SKM-1 treated with dmso at 0.1 percent for 144 hours (cell line): ENCODE results near the gene MUTYH.
A peak's percentile ranks its signal among the peaks of the same experiment; 100 is the strongest.
"Not testable (repeated sequence)": the region's sequence is repeated elsewhere in the genome, so short reads cannot be mapped to it uniquely, and the experiment has no call there.

Experiments used
- DNase-seq: peaks from one replicate; lab custom pipeline; 2025; ENCODE audit not compliant: unreplicated experiment; lab: John Stamatoyannopoulos, UW

Gene MUTYH

DNA sequence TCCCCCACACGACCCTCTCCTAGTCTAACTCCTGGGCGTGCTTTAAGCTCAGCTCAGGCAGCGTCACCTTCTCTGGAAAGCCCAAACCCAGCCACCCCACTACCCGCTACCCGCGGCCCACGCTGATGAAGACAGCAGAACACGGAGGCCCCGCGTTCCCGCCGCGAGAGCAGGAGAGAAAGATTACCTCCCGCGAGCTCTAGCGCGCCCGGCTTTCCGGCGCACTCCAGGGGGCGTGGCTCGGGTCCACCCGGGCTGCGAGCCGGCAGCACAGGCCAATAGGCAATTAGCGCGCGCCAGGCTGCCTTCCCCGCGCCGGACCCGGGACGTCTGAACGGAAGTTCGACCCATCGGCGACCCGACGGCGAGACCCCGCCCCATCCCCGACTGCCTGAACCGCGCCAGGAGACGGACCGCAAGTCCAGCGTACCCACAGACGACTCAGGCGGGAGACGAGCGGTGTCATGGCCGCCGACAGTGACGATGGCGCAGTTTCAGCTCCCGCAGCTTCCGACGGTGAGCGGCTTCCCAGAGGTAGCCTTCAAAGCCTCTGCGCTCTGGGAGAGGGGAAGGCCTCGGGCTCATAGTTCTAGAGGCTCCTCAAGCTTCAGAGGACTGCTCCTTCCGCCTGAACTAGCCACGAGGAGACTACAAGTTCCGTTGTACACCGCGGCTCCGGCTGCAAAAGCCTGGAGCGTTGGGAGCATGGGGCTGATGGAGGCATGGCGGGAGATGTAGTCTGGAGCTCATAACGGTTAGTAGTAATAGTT, at the start of gene MUTYH, which contains the start of gene TOE1:
TSS of gene MUTYH (minus strand) at position 652 of the 770 bp plus-strand sequence. CDS start 5,935 bp downstream, outside the sequence.
TSS of gene TOE1 (plus strand) at position 382 of the 770 bp plus-strand sequence. CDS start at position 465, 83 bp downstream.
- DNase-seq, result peak; percentile 95

DNA sequence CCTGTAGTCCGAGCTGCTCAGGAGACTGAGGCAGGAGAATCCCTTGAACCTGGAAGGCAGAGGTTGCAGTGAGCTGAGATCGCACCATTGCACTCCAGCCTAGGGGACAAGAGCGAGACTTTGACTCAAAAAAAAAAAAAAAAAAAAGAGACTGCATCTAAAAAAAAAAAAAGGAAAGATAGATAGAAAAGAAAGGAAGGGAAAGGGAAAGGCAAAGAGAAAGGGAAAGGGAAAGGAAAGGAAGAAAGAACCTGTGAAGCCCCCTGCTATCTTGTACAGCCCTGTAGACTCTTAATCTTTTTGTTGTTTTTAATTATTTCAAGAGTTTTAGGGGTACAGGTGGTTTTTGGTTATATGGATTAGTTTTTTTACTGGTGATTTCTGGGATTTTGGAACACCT, 46.0 kb upstream of the MUTYH start:
- DNase-seq, result no peak

DNA sequence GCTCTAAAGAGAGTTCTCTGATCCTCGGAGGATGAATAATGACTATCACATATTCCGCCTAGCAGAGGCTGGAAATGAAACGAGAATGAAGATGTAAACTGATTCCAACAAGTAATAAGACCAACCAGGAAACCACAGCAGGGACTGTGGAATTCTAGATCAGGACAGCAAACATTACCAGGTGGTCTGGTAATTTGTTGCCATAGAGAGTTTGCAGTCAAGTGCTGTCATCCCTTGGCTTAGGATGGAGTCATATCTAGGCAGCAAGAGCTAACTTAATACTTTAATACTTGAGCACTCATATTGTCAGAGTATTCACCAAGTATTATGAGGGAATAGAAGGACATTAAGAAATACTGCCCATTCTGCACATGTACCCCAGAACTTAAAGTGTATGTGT, 45.1 kb upstream of the MUTYH start:
- DNase-seq, result no peak

DNA sequence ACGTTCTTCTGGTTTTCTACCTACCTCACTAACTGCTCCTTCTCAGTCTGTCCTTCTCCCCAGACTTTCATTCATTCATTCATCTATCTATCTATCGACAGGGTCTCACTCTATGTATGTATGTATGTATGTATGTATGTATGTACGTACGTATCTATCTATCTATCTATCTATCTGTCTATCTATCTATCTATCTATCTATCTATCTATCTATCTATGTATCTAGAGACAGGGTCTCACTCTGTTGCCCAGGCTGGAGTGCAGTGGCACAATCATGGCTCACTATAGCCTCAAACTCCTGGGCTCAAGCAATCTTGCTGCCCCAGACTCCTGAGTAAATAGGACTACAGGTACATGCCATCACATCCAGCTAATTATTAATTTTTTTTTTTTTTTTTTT, 44.0 kb upstream of the MUTYH start:
- DNase-seq, result not testable (repeated sequence)

DNA sequence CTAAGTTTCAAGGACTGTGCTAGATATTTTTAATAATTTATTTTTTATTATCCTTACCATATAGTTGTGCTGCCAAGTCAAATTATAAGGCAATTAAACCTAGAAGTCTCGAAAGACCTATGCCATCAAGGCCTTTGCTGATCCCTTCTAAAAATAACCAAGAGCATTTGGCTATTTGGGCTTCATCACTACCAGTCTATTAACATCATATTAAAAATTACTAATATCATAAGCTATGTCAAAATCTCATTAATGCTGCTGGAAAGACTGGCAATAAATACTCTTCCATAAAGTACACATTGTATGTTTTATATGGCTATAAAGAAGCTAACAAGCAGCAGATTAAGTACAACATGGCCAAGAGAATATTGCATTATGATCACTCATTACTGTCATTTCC, 43.0 kb upstream of the MUTYH start:
- DNase-seq, result no peak

DNA sequence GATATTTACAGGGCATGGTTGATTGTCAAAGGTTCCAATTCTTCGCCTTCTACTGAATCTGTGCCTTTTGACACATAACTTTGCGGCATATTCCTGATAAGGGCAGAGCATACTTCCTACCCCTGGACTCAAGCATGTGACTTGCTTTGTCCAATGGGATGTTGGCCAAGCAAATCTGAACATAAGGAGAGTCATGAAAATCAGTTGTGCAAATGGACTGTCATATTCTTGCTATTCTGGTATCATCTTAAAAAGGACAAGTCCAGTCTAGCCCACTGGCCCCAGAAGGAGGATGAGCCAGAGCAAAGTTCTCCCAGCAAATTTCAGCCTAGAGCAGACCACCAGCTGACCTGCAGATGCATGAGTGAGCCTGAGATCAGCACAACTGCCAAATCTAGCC, 41.0 kb upstream of the MUTYH start:
- no peak for DNase-seq

DNA sequence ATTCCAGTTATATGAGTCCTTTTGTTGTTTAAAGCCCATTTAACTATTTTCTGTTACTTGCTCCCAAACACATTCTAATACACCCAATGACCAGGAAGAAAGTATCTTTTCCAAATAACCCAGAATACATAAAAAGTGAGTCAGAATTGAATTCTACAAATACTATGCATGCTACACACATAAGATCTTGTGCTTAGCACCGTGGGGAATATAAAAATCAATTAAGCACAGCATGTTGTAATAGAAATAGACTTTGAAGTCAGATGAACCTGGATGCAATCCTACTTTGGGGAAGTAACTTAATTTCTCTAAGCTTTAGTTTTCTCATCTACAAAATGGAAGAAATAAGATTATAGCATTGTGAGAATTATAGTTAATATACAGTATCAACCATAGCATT, 40.5 kb upstream of the MUTYH start:
- DNase-seq, result no peak

DNA sequence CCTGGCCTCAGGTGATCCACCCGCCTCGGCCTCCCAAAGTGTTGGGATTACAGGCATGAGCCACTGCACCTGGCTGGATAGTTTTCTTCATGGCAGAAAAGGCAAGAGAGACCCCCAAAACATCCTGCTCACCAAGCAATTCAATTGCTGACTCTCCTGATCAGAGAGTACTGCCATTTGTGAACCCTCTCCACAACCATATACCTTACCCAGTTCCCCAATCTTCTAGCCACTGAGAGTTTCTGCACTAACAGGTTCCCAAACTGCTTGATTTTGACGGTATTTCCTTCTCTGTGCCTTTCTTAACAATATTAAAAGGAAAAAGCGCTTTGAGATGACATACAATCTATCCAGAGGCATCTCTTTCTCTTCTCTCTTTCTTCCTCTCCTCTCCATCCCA, 39.9 kb upstream of the MUTYH start:
- no peak for DNase-seq

DNA sequence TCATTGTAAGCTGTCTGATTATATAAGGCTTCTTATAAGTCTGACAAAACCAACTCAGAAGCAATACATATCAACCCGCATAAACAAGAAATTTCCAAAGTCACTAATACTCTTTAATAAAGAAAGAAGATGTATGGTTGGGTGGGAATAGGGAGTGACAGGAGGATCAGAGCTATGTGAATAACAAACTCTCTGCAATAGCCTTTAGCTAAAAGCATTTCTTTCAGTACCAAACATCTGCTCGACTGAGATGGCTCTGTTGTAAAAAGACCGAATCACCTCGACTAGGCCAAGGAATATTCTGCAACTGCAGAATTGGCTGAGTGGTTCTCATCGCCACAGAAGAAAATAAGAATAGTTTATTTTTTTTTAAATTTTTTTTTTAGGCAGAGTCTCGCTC, 39.3 kb upstream of the MUTYH start:
- DNase-seq, result no peak

DNA sequence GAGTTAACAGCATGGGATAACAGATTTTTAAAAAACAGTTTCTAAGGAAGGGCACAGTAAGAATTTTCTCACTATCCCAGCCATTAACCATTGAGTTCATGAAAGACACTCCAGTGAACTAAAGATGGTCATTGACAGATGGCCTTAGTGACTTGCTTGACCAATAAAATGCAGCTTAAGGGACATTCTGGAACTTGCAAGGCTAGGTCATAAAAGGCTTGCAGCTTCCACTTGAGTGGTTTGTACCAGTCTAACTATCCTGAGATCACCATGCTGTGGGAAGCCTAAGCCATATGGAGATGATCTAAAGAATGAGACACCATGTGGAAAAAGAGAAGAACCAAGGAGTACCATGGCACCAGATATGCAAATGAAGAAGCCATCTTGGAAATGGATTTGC, 37.9 kb upstream of the MUTYH start:
- DNase-seq, result no peak

DNA sequence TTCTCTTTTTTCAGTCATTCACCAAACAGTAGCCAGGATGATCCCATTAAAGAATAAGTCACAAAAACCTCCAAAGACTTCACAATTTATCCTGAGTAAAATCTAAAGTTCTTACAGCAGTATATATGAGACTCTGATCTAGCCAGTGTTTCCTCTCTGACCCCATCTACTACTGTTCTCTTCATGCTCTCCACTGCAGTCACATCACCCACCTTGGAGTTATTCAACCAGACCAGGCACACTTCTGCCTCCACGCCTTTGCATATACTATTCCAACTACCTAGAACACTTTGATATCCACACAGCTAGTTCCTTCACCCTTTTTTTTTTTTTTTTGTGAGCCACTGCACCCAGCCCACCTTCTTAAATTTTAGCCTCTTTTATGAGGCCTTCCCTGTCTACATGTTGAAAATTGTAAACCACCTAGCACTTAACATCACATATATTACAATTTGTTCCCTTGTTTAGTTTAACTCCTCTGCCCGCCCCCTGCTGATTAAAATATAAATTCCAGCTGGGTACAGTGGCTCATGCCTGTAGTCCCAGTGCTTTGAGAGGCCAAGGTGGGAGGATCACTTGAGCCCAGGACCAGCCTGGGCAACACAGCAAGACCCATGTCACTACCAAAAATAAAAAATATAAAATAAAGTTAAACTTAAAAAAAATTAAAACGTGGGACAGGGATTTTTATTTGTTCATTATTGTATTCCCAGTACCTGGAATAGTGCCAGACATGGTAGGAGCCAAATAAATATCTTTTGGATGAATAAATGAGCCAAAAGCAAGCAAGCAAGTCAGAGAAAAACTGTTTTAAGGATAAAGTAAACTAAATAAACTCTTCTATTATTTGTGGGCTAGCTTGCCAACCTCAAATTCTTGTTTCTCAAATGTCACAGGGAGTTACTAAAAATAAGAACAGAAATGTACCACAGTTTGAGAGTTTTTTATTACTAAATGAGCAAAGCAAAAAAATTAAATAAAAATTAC, 35.2 kb upstream of the MUTYH start:
- DNase-seq, result no peak

DNA sequence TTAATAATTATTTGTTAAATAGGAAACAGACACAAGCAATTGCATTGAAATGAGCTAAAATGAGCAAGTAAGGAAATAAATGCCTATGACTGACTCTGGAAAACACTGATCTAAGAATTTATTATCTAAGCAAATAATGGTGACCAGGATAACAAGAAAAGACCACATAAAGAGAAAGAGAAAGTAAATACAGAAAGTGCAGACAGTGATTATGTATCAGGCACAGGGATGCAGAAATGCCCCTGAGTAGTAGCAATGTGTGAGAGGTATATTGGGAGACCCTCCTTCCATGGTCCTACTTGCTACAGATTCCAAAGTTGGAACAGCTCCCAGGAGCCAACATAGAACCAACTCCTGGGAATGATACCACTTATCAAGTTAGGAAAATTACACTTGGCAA, 33.3 kb upstream of the MUTYH start:
- no peak for DNase-seq

DNA sequence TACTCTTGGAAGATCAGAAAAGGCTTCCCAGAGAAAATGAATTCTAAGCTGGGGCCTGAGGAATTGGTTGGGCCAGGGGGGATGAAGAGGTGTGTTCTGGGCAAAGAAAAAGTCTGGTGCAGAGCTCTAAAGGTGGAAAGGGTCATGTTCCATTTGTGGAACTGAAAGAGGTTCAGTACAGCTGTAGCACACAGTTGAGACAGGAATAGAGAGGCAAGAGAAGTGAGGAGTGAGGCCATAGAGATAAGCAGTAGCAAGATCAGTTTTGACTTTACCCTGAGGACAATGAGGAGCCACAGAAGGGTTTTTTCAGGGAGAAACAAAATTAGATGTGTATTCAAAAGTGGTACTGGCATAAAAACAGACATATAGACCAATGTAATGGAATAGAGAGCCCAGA, 30.3 kb upstream of the MUTYH start:
- DNase-seq, result no peak

DNA sequence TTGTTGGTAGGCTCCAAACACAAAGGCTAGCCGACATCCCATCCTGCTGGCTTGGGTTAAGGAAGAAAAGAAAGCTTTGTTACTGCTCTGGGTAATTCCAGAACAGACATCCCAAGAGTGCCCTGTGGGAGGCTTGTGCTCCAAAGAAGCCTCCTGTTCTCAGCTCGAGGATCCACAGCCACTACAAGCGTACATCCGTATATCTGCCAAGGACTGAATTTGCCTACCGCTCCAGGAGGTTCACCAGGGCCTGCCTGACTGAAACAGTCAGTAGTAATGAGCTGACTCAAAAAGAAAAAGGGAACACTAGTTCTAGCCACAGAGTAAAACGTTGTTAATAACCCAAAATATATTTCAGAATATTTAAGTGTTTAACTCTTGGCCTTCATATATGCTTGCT, 24.8 kb upstream of the MUTYH start:
- DNase-seq, result no peak

DNA sequence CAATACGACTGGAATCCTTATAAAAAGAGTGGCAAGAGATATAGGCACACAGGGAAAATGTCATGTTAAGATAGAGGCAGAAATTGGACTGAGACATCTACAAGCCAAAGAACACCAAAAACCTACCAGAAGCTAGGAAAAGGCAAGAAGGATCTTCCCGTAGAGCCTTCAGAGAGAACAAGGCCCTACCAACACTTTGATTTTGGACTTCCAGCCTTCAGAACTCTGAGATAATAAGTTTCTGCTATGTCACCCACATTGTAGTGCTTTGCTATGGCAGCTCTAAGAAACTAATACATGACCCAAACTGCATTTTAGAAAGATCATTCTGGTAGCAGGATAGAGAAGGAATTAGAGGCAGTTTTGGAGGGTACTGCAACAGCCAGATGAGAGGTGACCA, 24.1 kb upstream of the MUTYH start:
- no peak for DNase-seq

DNA sequence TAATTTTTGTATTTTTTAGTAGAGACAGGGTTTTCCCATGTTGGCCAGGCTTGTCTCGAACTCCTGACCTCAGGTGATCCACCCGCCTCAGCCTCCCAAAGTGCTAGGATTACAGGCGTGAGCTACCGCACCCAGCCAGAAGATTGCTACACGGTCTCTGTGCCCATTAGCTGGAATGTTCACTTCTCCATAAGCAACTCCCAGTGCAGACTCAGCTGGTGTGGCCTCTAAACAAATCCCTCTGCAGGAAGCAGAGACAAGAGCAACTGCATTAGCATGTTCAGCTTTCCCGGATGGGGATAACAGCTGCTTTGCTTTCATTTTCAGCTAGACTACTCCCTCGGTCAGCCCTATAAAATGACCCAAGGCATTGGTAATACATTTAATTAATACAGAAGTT, 20.7 kb upstream of the MUTYH start:
- DNase-seq, result not testable (repeated sequence)

DNA sequence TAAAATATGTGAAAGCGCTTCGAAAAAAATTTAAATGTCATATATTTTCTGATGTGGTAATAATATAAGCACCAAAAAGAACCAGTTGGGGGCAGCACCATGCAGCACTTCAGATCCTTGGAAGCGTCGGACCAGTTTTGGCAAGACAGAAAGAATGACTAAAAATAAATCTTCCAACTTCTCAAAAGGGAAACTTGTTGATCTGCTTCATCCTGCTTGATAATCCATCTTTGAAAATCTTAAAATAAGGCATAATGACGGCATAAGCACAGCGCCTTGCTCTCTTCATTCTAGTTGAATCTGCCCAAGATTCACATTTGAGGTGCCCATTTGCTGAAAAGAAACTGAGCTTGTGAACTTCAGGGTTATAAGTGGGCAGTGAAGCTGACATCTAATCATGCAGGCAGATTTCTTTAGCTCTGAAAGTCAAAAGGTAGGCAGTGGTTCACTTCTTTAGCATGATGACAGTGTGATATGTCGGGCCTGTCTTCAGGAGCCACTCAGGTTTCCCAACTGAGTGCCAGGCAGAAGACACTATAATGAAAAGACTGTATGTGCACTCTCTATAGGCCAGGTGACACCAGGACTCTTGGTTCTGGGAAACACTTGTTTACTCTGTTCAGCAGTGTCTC, 19.8 kb upstream of the MUTYH start:
- DNase-seq, result peak; percentile 16

DNA sequence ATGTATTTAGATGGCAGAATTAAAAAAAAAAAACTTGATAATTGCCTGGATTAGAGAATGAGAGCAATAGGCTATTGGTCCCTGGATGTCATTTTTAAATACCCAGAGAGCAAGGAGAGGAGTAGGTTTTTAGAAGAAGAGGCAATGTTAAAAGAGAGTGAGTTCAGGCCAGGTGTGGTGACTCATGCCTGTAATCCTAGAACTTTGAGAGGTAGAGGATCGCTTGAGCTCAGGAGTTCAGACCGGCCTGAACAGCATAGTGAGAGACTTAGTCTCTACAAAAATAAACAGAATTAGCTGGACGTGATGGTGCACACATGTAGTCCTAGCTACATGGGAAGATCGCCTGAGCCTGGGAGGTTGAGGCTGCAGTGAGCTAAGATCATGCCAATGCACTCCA, 15.9 kb upstream of the MUTYH start:
- no peak for DNase-seq

DNA sequence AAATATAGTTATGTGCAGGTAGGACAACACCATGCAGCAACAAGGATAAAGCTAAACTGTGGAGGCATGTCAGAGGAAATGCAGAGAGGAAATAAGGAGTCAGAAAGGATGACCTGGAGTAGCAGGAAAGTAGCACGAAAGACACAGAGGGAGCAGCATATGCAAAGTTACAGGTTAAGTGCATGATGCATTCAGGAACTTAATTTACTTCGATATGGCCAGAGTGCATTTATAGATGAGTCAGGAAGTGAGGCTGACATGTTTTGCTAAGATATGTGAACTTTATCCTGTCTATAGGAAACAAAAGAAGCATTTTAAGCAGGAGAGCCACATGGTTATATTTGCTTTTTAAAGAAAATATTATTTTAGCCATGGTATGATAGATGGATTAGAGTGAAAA, 15.4 kb upstream of the MUTYH start:
- no peak for DNase-seq

DNA sequence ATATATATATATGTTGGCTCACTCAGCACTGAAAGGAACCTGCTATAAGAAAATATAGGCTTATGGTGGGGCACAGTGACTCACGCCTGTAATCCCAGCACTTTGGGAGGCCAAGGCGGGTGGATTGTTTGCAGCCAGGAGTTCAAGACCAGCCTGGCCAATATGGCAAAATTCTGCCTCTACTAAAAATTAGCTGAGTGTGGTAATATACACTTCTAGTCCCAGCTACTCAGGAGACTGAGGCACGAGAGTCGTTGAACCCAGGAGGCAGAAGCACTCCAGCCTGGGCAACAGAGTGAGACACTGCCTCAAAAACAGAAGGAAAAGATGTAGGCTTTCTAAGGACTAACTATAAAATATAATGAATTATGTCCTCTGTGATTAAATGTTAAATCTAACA, 14.6 kb upstream of the MUTYH start:
- no peak for DNase-seq

DNA sequence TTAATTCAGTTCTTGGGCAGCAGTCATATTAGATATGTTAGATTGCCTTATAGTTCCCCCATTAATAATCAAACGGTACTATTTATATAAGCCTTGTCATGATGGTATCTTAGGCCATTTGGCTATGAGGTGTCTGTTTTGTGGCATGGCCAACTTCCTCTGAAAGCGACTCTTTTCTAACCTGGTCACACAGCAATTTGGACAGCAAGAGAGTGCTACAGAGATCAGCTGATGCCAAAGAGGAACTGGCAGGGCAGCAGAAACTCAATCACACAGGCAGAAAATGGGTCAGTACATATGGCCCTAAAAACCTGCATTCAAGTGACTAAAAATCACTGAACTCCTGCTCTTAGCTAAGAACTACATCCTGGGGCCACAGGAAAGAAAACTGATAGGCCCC, 13.4 kb upstream of the MUTYH start:
- DNase-seq, result no peak

DNA sequence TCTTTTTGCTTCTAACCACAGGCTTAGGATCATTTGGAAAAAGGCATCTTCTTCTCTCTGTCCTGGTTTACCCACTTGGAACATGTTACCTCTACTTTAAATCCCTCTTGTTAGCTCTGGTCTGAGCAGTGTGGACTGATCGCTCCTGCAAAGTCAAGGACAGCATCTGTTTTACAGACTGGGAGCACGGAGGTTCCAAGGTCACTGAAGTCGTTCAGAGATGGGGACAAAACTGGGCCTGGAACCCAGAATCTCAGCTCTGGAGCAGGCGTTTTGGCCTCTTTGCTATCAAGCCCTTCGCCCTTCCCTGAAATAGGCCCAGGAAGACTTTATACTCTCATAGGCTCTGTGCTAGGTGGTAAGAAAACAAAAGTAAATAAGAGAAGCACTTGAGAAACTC, 11.3 kb upstream of the MUTYH start:
- DNase-seq, result no peak
